K562 (cell line): Measurements from ENCODE around the gene STX18. TPM values are rescaled to one million over a fixed set of nuclear protein-coding genes. Genes with fewer than 3 reads are reported as not detected.

ENCODE experiments used
- ATAC-seq: fragments of 200-7000 bp; cut with Tn5 transposase; 3 replicates; pipeline ENCODE4 v1.9.1; 2020; ENCODE audit warnings: moderate library complexity
- BruUV-seq: library from RNA; stranded (reverse); fragments of 400-500 nt; replicated peaks from 2 replicates; lab custom pipeline; 2021; lab: Mats Ljungman, UMichigan
- CTCF ChIA-PET: fragments of 300-600 bp; formaldehyde crosslinking; extraction: SDS; loops from one replicate; lab custom pipeline; 2021; ENCODE audit warnings: low intra/inter-chr PET ratio; lab: Yijun Ruan, JAX
- POLR2A ChIA-PET: fragments of 300-600, 350-650 bp; sonication (Branson Sonifier 250); formaldehyde crosslinking; extraction: SDS; loops from one replicate; lab custom pipeline; 2021; ENCODE audit warnings: antibody characterized with exemption, inconsistent platforms; lab: Yijun Ruan, JAX
- DNase-seq, 4 experiments: peaks; one replicate each; pipeline versions ENCODE4 v3.0.0 to v3.0.0-alpha.2; 2011 to 2018; ENCODE audit warnings: low spot score in 3 of 4, mixed read lengths in 3 of 4; ENCODE audit errors: extremely low read depth in 1 of 4
- FAIRE-seq: peaks from 2 replicates; lab custom pipeline; 2011; peaks lifted over from hg19 to GRCh38; lab: Jason Lieb, UNC
- H2AFZ ChIP-seq: 2 replicates; pipeline ENCODE4 v1.6.0; 2011; ENCODE audit warnings: low read depth, low read length, control low read depth, inconsistent platforms
- H3K27ac ChIP-seq: fragments of 200-600 bp; 3 replicates; pipeline ENCODE4 v1.8.0; 2011; ENCODE audit warnings: low read depth, mild to moderate bottlenecking, control low read depth, inconsistent platforms, low read length, moderate library complexity, mixed read lengths; ENCODE audit errors: extremely low read depth
- H3K27me3 ChIP-seq, 2 experiments: fragments of 300-600 bp in 1 of 2; 2 replicates in 1 of 2; 3 replicates in 1 of 2; pipeline versions ENCODE4 v1.6.0 to v1.8.0; 2011; ENCODE audit warnings: inconsistent platforms in 2 of 2, low read length in 2 of 2, mild to moderate bottlenecking in 1 of 2, mixed read lengths in 1 of 2, moderate library complexity in 1 of 2; ENCODE audit not compliant: control insufficient read depth in 2 of 2, insufficient read depth in 2 of 2
- H3K36me3 ChIP-seq: fragments of 300-600 bp; 3 replicates; pipeline ENCODE4 v1.8.0; 2011; ENCODE audit warnings: mild to moderate bottlenecking, low read length, inconsistent platforms; ENCODE audit not compliant: control insufficient read depth, insufficient read depth
- H3K4me1 ChIP-seq, 2 experiments: fragments of 200-600 bp in 1 of 2; replicated peaks in 1 of 2; 2 replicates in 1 of 2; 3 replicates in 1 of 2; pipeline versions ENCODE4 v1.5.1 to v1.8.0; 2011; ENCODE audit warnings: inconsistent platforms in 2 of 2, low read length in 2 of 2, mild to moderate bottlenecking in 1 of 2, mixed read lengths in 1 of 2, moderate library complexity in 1 of 2; ENCODE audit not compliant: control insufficient read depth in 2 of 2, insufficient read depth in 2 of 2
- H3K4me2 ChIP-seq: 2 replicates; pipeline ENCODE4 v1.6.1; 2011; ENCODE audit warnings: low read length, control low read depth, inconsistent platforms, mixed read lengths; ENCODE audit not compliant: insufficient read depth
- H3K4me3 ChIP-seq: fragments of 200-600 bp; sonication (generic), shearing (Covaris generic); 2 replicates; pipeline ENCODE4 v1.5.1; 2016; ENCODE audit warnings: control low read depth, inconsistent platforms
- H3K79me2 ChIP-seq: fragments of 200-600 bp; 3 replicates; pipeline ENCODE4 v1.8.0; 2011; ENCODE audit warnings: low read length, inconsistent platforms; ENCODE audit not compliant: control insufficient read depth, insufficient read depth
- H3K9ac ChIP-seq, 2 experiments: 2 replicates each; pipeline versions ENCODE4 v1.6.0 to v1.6.1; 2011; ENCODE audit warnings: low read depth in 2 of 2, low read length in 2 of 2, control low read depth in 1 of 2, inconsistent platforms in 1 of 2, mild to moderate bottlenecking in 1 of 2, mixed read lengths in 1 of 2; ENCODE audit not compliant: insufficient read depth in 1 of 2
- H3K9me1 ChIP-seq: one replicate; pipeline ENCODE4 v1.6.0; 2011; ENCODE audit warnings: inconsistent platforms, mild to moderate bottlenecking, low read length, moderate library complexity; ENCODE audit not compliant: control insufficient read depth, insufficient read depth
- H3K9me3 ChIP-seq: replicated peaks from 2 replicates; pipeline ENCODE4 v1.5.1; 2011; ENCODE audit warnings: low read depth, low read length, inconsistent platforms; ENCODE audit not compliant: control insufficient read depth, insufficient read depth
- H4K20me1 ChIP-seq: replicated peaks from 2 replicates; pipeline ENCODE4 v1.6.1; 2011; ENCODE audit warnings: low read length, inconsistent platforms, mixed read lengths; ENCODE audit not compliant: control insufficient read depth, insufficient read depth
- CCNT2 ChIP-seq: IDR thresholded peaks from 2 replicates; pipeline ENCODE4 v1.6.1; 2011; ENCODE audit warnings: borderline replicate concordance, low read depth, mild to moderate bottlenecking, moderate library complexity, mixed read lengths, low read length; ENCODE audit not compliant: insufficient read length; ENCODE audit errors: extremely low read depth
- COPS2 ChIP-seq: fragments of 450-650 bp; conservative IDR thresholded peaks from 2 replicates; pipeline ENCODE4 v1.6.1; 2016; ENCODE audit warnings: mild to moderate bottlenecking, moderate library complexity
- ETV1 ChIP-seq: fragments of 450-650 bp; conservative IDR thresholded peaks from 2 replicates; pipeline ENCODE4 v1.6.1; 2016; ENCODE audit warnings: missing genetic modification characterization, control low read depth, low read depth, missing compliant biosample characterization
- FIP1L1 ChIP-seq: fragments of 200-400 bp; formaldehyde crosslinking; IDR thresholded peaks from 2 replicates; pipeline ENCODE4 v1.6.1; 2018; ENCODE audit warnings: mild to moderate bottlenecking, low read depth, low read length; ENCODE audit not compliant: poor library complexity, severe bottlenecking
- MAX ChIP-seq: sonication (generic); formaldehyde crosslinking; IDR thresholded peaks from 2 replicates; pipeline ENCODE4 v1.9.0; 2022; ENCODE audit warnings: mild to moderate bottlenecking, missing genetic modification reagents
- PHF20 ChIP-seq: fragments of 450-650 bp; IDR thresholded peaks from 2 replicates; pipeline ENCODE4 v1.6.1; 2018; ENCODE audit not compliant: partially characterized antibody
- PTTG1 ChIP-seq: fragments of 450-650 bp; IDR thresholded peaks from 2 replicates; pipeline ENCODE4 v1.6.1; 2016; ENCODE audit warnings: low read depth, mild to moderate bottlenecking, missing genetic modification characterization, missing compliant biosample characterization
- RAD51 ChIP-seq: fragments of 450-650 bp; IDR thresholded peaks from 2 replicates; pipeline ENCODE4 v1.7.1; 2016; ENCODE audit warnings: low read depth, mild to moderate bottlenecking, borderline replicate concordance
- TRIM25 ChIP-seq: fragments of 450-650 bp; IDR thresholded peaks from 2 replicates; pipeline ENCODE4 v1.7.0; 2016; ENCODE audit warnings: borderline replicate concordance
- ZNF699 ChIP-seq: fragments of 250-450 bp; sonication (Bioruptor Pico); IDR thresholded peaks from 2 replicates; pipeline ENCODE4 v1.8.0; 2021; ENCODE audit warnings: mild to moderate bottlenecking, moderate library complexity; ENCODE audit not compliant: insufficient replicate concordance
- WGBS: fragments of 100-300 bp; shearing (Covaris generic); methylation state at CpG from one replicate; pipeline ENCODE4 v1.1.6; 2016; ENCODE audit warnings: low coverage, mixed read lengths; ENCODE audit not compliant: insufficient coverage; ENCODE audit errors: missing lambda C conversion rate; 5-methylcytosine and 5-hydroxymethylcytosine counted together
- in situ Hi-C: fragments of 300-500 bp; cut with MboI; formaldehyde crosslinking; loops from 4 replicates; pipeline ENCODE4 v1.15.0; 2018; ENCODE audit warnings: inconsistent platforms, mixed read lengths
- intact Hi-C: fragments of 100-400 bp; cut with micrococcal nuclease; formaldehyde crosslinking; loops from 2 replicates; pipeline ENCODE4 v1.14.2; 2022
- polyA plus RNA-seq, 8 experiments: library from polyadenylated mRNA; depleted of rRNA in 4 of 8; stranded (reverse) in 5 of 8; unstranded in 3 of 8; fragments of >200 nt; fragmentation: Nextera tagmentation in 2 of 8; fragmentation: Illumina TruSeq in 1 of 8; extraction: Ambion mirVana in 2 of 8; extraction: Trizol in 1 of 8; gene quantifications; 2 replicates each; pipeline versions ENCODE4 v1.2.1 to v1.2.3, GENCODE V29; 2011 to 2014; ENCODE audit warnings: inconsistent platforms in 1 of 8, missing spikeins in 1 of 8
- total RNA-seq, 7 experiments: library from RNA; depleted of rRNA in 6 of 7; stranded (reverse); fragments of >200 nt in 6 of 7; fragmentation: Illumina TruSeq in 2 of 7; extraction: Trizol in 2 of 7; gene quantifications; 2 replicates each; pipeline versions ENCODE4 v1.2.1 to v1.2.3, GENCODE V29; 2011 to 2021; ENCODE audit warnings: low replicate concordance in 1 of 7
- TF ChIP-seq, protein P1 (sequence below): fragments of 250-450 bp; sonication (Bioruptor Pico); IDR thresholded peaks from 2 replicates; pipeline ENCODE4 v1.5.0; 2021; ENCODE audit warnings: mild to moderate bottlenecking, borderline replicate concordance

The STX18 gene
- total and polyA plus RNA-seq, 9 of the 15 experiments (the other 6 are each of a cell fraction or from before 2014, with no cell fraction given), result 6.2 to 41.7 (median 22.7) TPM

DNA sequence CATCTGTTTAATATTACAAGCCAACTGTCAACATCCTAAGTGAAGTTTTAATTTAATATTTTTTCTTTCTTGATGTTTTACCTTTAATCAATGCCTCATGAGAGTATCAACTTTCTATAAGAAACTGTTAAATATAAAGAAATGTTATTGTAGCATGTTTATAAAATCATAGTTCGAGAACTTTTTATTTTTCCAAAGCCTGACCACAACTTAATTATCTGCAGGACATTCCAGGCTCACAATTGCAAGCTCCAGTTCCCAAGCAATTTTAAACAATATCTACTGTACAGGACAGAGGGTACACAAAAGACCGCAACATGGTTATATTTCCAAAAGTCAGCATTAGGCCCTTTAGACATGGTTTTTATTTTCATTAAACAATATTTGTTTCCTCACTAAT lies 20.1 kb downstream of the STX18 start:
- no peak for TF ChIP-seq PHF20
- TF ChIP-seq PTTG1, result no peak
- no peak for TF ChIP-seq MAX (CRISPR knock-in tag)
- TF ChIP-seq COPS2, result no peak
- TF ChIP-seq ETV1 (tag), result no peak
- TF ChIP-seq, protein P1, sequence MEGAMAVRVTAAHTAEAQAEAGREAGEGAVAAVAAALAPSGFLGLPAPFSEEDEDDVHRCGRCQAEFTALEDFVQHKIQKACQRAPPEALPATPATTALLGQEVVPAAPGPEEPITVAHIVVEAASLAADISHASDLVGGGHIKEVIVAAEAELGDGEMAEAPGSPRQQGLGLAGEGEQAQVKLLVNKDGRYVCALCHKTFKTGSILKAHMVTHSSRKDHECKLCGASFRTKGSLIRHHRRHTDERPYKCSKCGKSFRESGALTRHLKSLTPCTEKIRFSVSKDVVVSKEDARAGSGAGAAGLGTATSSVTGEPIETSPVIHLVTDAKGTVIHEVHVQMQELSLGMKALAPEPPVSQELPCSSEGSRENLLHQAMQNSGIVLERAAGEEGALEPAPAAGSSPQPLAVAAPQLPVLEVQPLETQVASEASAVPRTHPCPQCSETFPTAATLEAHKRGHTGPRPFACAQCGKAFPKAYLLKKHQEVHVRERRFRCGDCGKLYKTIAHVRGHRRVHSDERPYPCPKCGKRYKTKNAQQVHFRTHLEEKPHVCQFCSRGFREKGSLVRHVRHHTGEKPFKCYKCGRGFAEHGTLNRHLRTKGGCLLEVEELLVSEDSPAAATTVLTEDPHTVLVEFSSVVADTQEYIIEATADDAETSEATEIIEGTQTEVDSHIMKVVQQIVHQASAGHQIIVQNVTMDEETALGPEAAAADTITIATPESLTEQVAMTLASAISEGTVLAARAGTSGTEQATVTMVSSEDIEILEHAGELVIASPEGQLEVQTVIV, result no peak
- TF ChIP-seq FIP1L1, result no peak
- TF ChIP-seq ZNF699 (CRISPR knock-in tag), result no peak
- TF ChIP-seq TRIM25, result no peak
- no peak for TF ChIP-seq RAD51
- no peak for TF ChIP-seq CCNT2
- Histone ChIP-seq H3K27ac (no peak overlapping the region), H4K20me1 (no peaks in the 10 kb centered on the region; the same call in none of the 2 replicates), H3K4me2 (no peak overlapping the region), H3K27me3 (no peaks in the 10 kb centered on the region), H3K9me3 (no peaks in the 10 kb centered on the region), H2AFZ (no peak overlapping the region), H3K4me1 (no peaks in the 10 kb centered on the region), H3K9ac (no peak overlapping the region), H3K9me1 (no peaks in the 10 kb centered on the region), H3K79me2 (peaks cover 11% of the 10 kb centered on the region; the same call in 2 of the 3 replicates), H3K4me3 (no peak overlapping the region), H3K36me3 (no peaks in the 10 kb centered on the region; the same call in 2 of the 3 replicates)
- CTCF ChIA-PET, result no interaction called here
- BruUV-seq, result no TSS peak
- DNase-seq, result no peak
- no peak for FAIRE-seq
- intact Hi-C loops (no loop called here), in situ Hi-C loops (no loop called here)
- ATAC-seq, result no peak
- 63% methylated on average over 2 of the region's 2 CpGs for WGBS
- POLR2A ChIA-PET, result interaction anchor here (0.9 kb wide), 2 partner anchors 9 to 19 kb away, joined by 3 read pairs; no protein-coding TSS in a partner anchor
